ENCODE measurements around the gene RAB7B. TPM values are rescaled to one million over a fixed set of nuclear protein-coding genes. Genes with fewer than 3 reads are reported as not detected.
A peak's percentile ranks its signal among the peaks of the same experiment; 100 is the strongest.

Gene RAB7B
- total and polyA plus RNA-seq, 2 of the 13 experiments (the other 11 are each of a cell fraction or from before 2014, with no cell fraction given) = 0.05 to 0.46 TPM

DNA sequence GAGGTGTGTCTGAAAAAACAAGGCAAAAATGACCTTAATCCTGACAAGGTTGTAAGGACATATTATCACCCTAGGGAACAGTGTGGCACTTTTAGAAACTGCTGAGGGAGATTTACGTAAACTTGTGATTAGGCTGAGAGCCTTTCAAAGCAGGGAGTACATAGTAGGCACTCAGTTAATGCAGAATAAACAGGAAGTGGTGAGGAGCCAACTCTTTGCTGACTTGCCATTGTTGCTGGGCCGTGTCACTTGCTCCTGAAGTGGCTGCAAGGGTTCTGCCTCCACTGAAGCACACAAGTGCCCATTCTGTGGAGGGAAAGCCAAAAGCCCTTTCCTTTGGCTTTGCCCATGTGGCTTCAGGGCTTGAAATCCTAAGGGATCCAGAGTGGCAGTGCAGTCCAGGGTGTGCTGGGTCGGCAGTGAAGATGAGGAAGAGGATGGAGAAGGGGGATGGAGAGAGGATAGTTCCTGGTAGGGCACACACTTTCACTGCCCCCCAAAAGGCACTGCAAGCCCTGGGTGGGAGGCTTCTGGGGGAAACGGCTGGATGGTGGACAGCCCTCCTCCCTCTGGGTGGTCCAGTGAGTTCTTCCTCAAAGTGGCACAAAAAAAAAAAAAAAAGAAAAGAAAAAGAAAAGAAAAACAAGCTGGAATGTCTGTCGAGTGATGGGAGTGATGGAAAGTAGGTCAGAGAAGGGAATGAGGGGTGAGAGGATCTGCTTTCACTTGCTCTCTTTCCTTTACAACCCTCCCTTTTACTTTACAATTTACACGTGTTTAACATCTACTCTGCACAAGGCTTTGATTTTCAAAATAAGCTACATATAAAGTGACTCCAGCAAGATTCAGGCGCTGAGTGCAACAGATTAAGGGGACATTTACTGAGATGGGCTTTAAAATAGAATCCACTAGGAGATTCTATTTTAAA lies 36.1 kb upstream of the RAB7B start:
- ChIA-PET POLR2A (no interaction called here), CTCF (ENCODE audit: low intra/inter-chr PET ratio, low total read pairs) (no interaction called here)
- no peak overlapping the region for H3K27ac ChIP-seq (ENCODE audit: extremely low read length, insufficient read depth, low read length)
- no peak for FAIRE-seq
- ATAC-seq = no peak
- no peak for TF ChIP-seq BORCS8-MEF2B (CRISPR knock-in tag; IDR thresholded peaks at IDR 0.05)
- TF ChIP-seq ZKSCAN8 (CRISPR knock-in tag; IDR thresholded peaks at IDR 0.05; ENCODE audit: borderline replicate concordance) = peak; percentile 87
- H3K9me3 ChIP-seq (ENCODE audit: low read length) = no peaks in the 10 kb centered on the region
- H3K4me1 ChIP-seq (ENCODE audit: insufficient read depth, low read length) = peaks cover 21% of the 10 kb centered on the region
- H3K4me3 ChIP-seq (replicated peaks in 1 of 3; ENCODE audit: insufficient read depth in 1 of 3, low read depth in 2 of 3, low read length in 3 of 3) = no peak overlapping the region
- WGBS (ENCODE audit: low lambda C conversion rate) = 27% methylated on average over 7 of the region's 7 CpGs
- in situ Hi-C loops (cut with HindIII; ENCODE audit: extremely low pct_ligation_motif_present, low pct_unique_long_range_greater_than_20kb) (no loop called here), intact Hi-C loops (cut with micrococcal nuclease; ENCODE audit: unreplicated experiment) (no loop called here)
- no peak for DNase-seq (ENCODE audit: low spot score)
- no peak overlapping the region for H3K9ac ChIP-seq (ENCODE audit: insufficient read depth, low read depth, low read length)
- peaks cover 1 to 23% of the 10 kb centered on the region in 2 experiments; a peak in 3 of 5 replicates for H3K27me3 ChIP-seq (ENCODE audit: control insufficient read depth in 1 of 2, insufficient read depth in 2 of 2, low read length in 2 of 2)
- no peaks in the 10 kb centered on the region for H3K79me2 ChIP-seq (ENCODE audit: insufficient read depth, low read length)
- H3K4me2 ChIP-seq (ENCODE audit: low read depth, low read length) = peak overlapping the region; percentile 23; the same call in 1 of the 2 replicates
- no peaks in the 10 kb centered on the region for H3K36me3 ChIP-seq (replicated peaks in 1 of 2; ENCODE audit: control insufficient read depth in 1 of 2, insufficient read depth in 2 of 2, low read length in 2 of 2)
- H4K20me1 ChIP-seq (ENCODE audit: insufficient read depth, low read length) = no peaks in the 10 kb centered on the region
- BruUV-seq (replicated peaks) = no TSS peak
- peak overlapping the region; percentile 29 for H2AFZ ChIP-seq (ENCODE audit: low read length)

DNA sequence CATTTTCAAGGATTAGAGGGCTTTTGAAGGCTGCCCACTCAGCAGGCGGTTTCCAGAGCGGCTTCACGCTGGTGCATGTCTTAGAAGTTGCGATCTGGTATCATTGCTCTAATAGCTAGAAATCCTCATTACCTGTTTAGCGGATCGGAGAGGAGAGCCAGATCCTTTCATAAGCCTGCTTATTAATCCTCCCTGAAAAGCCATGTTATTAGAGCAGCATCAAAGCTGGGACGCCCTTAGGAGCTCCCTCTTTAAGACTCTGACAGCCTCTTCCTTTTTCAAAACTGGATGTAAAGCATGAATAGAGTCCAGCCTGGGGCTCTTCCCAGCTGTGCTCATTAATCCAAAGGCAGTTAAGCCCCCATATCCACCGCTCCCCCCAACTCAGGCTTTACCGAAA lies 34.4 kb upstream of the RAB7B start:
- no peak overlapping the region for H2AFZ ChIP-seq (ENCODE audit: low read length)
- ChIA-PET CTCF (ENCODE audit: low intra/inter-chr PET ratio, low total read pairs) (no interaction called here), POLR2A (no interaction called here)
- BruUV-seq (replicated peaks) = no TSS peak
- no peak overlapping the region for H3K4me2 ChIP-seq (ENCODE audit: low read depth, low read length)
- no peak overlapping the region for H3K9ac ChIP-seq (ENCODE audit: insufficient read depth, low read depth, low read length)
- no peak for ATAC-seq
- intact Hi-C loops (cut with micrococcal nuclease; ENCODE audit: unreplicated experiment) (no loop called here), in situ Hi-C loops (cut with HindIII; ENCODE audit: extremely low pct_ligation_motif_present, low pct_unique_long_range_greater_than_20kb) (no loop called here)
- H3K79me2 ChIP-seq (ENCODE audit: insufficient read depth, low read length) = no peaks in the 10 kb centered on the region
- no peak overlapping the region for H3K27ac ChIP-seq (ENCODE audit: extremely low read length, insufficient read depth, low read length)
- H3K4me3 ChIP-seq (replicated peaks in 1 of 3; ENCODE audit: insufficient read depth in 1 of 3, low read depth in 2 of 3, low read length in 3 of 3) = no peak overlapping the region
- peaks cover 1 to 27% of the 10 kb centered on the region in 2 experiments; a peak in 3 of 5 replicates for H3K27me3 ChIP-seq (ENCODE audit: control insufficient read depth in 1 of 2, insufficient read depth in 2 of 2, low read length in 2 of 2)
- TF ChIP-seq ATF7-NPFF (CRISPR knock-in tag; IDR thresholded peaks at IDR 0.05; ENCODE audit: low read depth) (no peak), MXD4 (CRISPR knock-in tag; IDR thresholded peaks at IDR 0.05) (no peak), ZFP36 (IDR thresholded peaks at IDR 0.05; ENCODE audit: borderline replicate concordance, low read depth, low read length, partially characterized antibody) (no peak), HES4 (CRISPR knock-in tag; IDR thresholded peaks at IDR 0.05; ENCODE audit: borderline replicate concordance) (no peak), CHCHD3 (CRISPR knock-in tag; IDR thresholded peaks at IDR 0.05) (no peak), SAP130 (CRISPR knock-in tag; IDR thresholded peaks at IDR 0.05; ENCODE audit: low read depth) (no peak), HOXA5 (CRISPR knock-in tag; IDR thresholded peaks at IDR 0.05) (no peak), SMARCC2 (IDR thresholded peaks at IDR 0.05) (no peak), MIXL1 (CRISPR knock-in tag; IDR thresholded peaks at IDR 0.05) (no peak)
- TF ChIP-seq, protein P1, sequence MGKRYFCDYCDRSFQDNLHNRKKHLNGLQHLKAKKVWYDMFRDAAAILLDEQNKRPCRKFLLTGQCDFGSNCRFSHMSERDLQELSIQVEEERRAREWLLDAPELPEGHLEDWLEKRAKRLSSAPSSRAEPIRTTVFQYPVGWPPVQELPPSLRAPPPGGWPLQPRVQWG (CRISPR knock-in tag; IDR thresholded peaks at IDR 0.05; ENCODE audit: borderline replicate concordance, low read depth) = no peak
- TF ChIP-seq, protein P2, sequence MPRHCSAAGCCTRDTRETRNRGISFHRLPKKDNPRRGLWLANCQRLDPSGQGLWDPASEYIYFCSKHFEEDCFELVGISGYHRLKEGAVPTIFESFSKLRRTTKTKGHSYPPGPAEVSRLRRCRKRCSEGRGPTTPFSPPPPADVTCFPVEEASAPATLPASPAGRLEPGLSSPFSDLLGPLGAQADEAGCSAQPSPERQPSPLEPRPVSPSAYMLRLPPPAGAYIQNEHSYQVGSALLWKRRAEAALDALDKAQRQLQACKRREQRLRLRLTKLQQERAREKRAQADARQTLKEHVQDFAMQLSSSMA (CRISPR knock-in tag; IDR thresholded peaks at IDR 0.05) = no peak
- DNase-seq (ENCODE audit: low spot score) = no peak
- H3K36me3 ChIP-seq (replicated peaks in 1 of 2; ENCODE audit: control insufficient read depth in 1 of 2, insufficient read depth in 2 of 2, low read length in 2 of 2) = no peaks in the 10 kb centered on the region
- H3K9me3 ChIP-seq (ENCODE audit: low read length) = no peaks in the 10 kb centered on the region
- 73% methylated on average over 9 of the region's 9 CpGs for WGBS (ENCODE audit: low lambda C conversion rate)
- peaks cover 21% of the 10 kb centered on the region for H3K4me1 ChIP-seq (ENCODE audit: insufficient read depth, low read length)
- no peak for FAIRE-seq
- no peaks in the 10 kb centered on the region for H4K20me1 ChIP-seq (ENCODE audit: insufficient read depth, low read length)
